ENCODE results near the gene TCF20. TPM values are rescaled to one million over a fixed set of nuclear protein-coding genes. Genes with fewer than 3 reads are reported as not detected.

TCF20 gene
- total and polyA plus RNA-seq, 5 donors from 2014 or later = 1.4 to 101 (median 2.1) TPM

- H3K27me3 ChIP-seq (ENCODE audit: control insufficient read depth, insufficient read depth, low read length) = no peaks in the 10 kb centered on the region
- peak overlapping the region in 1 of 4 donors; percentile 43 for H3K4me3 Mint-ChIP-seq
- peaks cover 39 to 68% (median 56%) of the 10 kb centered on the region in 4 donors for H3K4me1 Mint-ChIP-seq
- no peaks in the 10 kb centered on the region for H3K36me3 ChIP-seq (ENCODE audit: control insufficient read depth, insufficient read depth, low read length)
- ATAC-seq (ENCODE audit: low read depth in 2 of 2) (no peak), DNase-seq (no peak)
- H3K27ac Mint-ChIP-seq = peak overlapping the region in 2 of 3 donors; percentile 18 to 45
- H3K36me3 Mint-ChIP-seq = peaks cover 10% of the 10 kb centered on the region
- peak overlapping the region; percentile 3 for H3K4me3 ChIP-seq (ENCODE audit: low read depth, low read length)
- no peaks in the 10 kb centered on the region for H3K9me3 ChIP-seq (ENCODE audit: control insufficient read depth in 2 of 2, low read length in 2 of 2)
- no peak overlapping the region for H3K27ac ChIP-seq (ENCODE audit: insufficient read depth, low read length, poor library complexity, severe bottlenecking)
- no peaks in the 10 kb centered on the region for H3K9me3 Mint-ChIP-seq
- peaks cover 15% of the 10 kb centered on the region for H3K4me1 ChIP-seq (ENCODE audit: control insufficient read depth, insufficient read depth, low read length, poor library complexity, severe bottlenecking)
- H3K27me3 Mint-ChIP-seq = no peaks in the 10 kb centered on the region
These were observed 43.0 kb downstream of the TCF20 start for GRCh38 chr22:42227435-42227834.

- no peak overlapping the region for H3K27ac Mint-ChIP-seq
These were observed 44.6 kb downstream of the TCF20 start for GRCh38 chr22:42225841-42226240.

DNA sequence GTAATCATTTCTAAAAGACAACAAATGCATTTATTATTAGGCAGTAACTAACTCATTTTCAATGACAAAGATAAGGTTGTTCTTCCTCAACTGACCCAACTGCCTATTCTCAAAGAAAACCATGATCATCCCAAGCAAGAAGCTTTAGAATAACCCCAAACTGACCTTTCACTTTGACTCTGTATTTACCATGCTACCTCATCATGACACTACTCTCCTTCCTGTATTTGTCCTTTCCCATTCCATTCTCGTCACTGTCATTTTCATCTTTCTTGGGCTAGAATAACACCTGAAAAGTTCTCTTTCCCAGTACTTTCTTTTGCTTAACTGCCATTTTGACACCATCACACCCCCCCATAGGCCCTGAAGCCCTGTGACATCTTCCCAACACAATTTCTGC, 48.3 kb downstream of the TCF20 start:
- no peak overlapping the region for H3K27ac ChIP-seq (ENCODE audit: insufficient read depth, low read length, poor library complexity, severe bottlenecking)
- Mint-ChIP-seq H3K4me1 (peaks cover 34 to 75% (median 58%) of the 10 kb centered on the region in 4 donors), H3K9me3 (no peaks in the 10 kb centered on the region), H3K27me3 (no peaks in the 10 kb centered on the region), H3K27ac (peak overlapping the region in 2 of 3 donors; percentile 14 to 59), H3K36me3 (peaks cover 7% of the 10 kb centered on the region), H3K4me3 (peak overlapping the region in 2 of 4 donors; percentile 7 to 17)
- no peaks in the 10 kb centered on the region for H3K9me3 ChIP-seq (ENCODE audit: control insufficient read depth in 2 of 2, low read length in 2 of 2)
- peaks cover 37% of the 10 kb centered on the region for H3K4me1 ChIP-seq (ENCODE audit: control insufficient read depth, insufficient read depth, low read length, poor library complexity, severe bottlenecking)
- H3K4me3 ChIP-seq (ENCODE audit: low read depth, low read length) = no peak overlapping the region
- no peaks in the 10 kb centered on the region for H3K27me3 ChIP-seq (ENCODE audit: control insufficient read depth, insufficient read depth, low read length)
- H3K36me3 ChIP-seq (ENCODE audit: control insufficient read depth, insufficient read depth, low read length) = no peaks in the 10 kb centered on the region
- DNase-seq (peak in 1 of 3 donors; percentile 16), ATAC-seq (ENCODE audit: low read depth in 2 of 2) (no peak)

More at GRCh38 chr22:42225841-42226240, 44.6 kb downstream of the TCF20 start:
- Mint-ChIP-seq H3K36me3 (peaks cover 6% of the 10 kb centered on the region), H3K4me1 (peaks cover 41 to 76% (median 63%) of the 10 kb centered on the region in 4 donors), H3K27me3 (no peaks in the 10 kb centered on the region), H3K9me3 (no peaks in the 10 kb centered on the region), H3K4me3 (no peak overlapping the region)
- Histone ChIP-seq H3K4me1 (ENCODE audit: control insufficient read depth, insufficient read depth, low read length, poor library complexity, severe bottlenecking) (peaks cover 16% of the 10 kb centered on the region), H3K36me3 (ENCODE audit: control insufficient read depth, insufficient read depth, low read length) (no peaks in the 10 kb centered on the region), H3K27ac (ENCODE audit: insufficient read depth, low read length, poor library complexity, severe bottlenecking) (no peak overlapping the region), H3K27me3 (ENCODE audit: control insufficient read depth, insufficient read depth, low read length) (no peaks in the 10 kb centered on the region), H3K9me3 (ENCODE audit: control insufficient read depth in 2 of 2, low read length in 2 of 2) (no peaks in the 10 kb centered on the region), H3K4me3 (ENCODE audit: low read depth, low read length) (no peak overlapping the region)
- DNase-seq = no peak
- ATAC-seq (ENCODE audit: low read depth in 2 of 2) = no peak

Other genes starting within 250 kb of the TCF20 start
- gene NAGA, start 199.8 kb downstream of the TCF20 start, total RNA-seq = 12.7 TPM
- gene NAGA, start 199.8 kb downstream of the TCF20 start, polyA plus RNA-seq = 10 to 100 TPM; 17.9 to 29.0 (median 26.0) TPM
- gene PHETA2, start 196.4 kb downstream of the TCF20 start, total RNA-seq = 1.8 TPM
- gene PHETA2, start 196.4 kb downstream of the TCF20 start, polyA plus RNA-seq = 1 to 10 TPM; 1.5 to 2.6 (median 2.1) TPM
- 77.0 TPM for gene SMDT1, start 191.0 kb downstream of the TCF20 start, total RNA-seq
- 100 to 1,000 TPM; 114 to 263 (median 154) TPM for gene SMDT1, start 191.0 kb downstream of the TCF20 start, polyA plus RNA-seq
- gene NDUFA6, start 179.9 kb downstream of the TCF20 start, total RNA-seq = 60.2 TPM
- gene NDUFA6, start 179.9 kb downstream of the TCF20 start, polyA plus RNA-seq = 100 to 1,000 TPM; 143 to 216 (median 165) TPM
- gene CYP2D6, start 139.8 kb downstream of the TCF20 start, total RNA-seq = 9.0 TPM
- gene CYP2D6, start 139.8 kb downstream of the TCF20 start, polyA plus RNA-seq = under 1 TPM in 2 of 4 donors, not detected in 2; 0.17 to 0.26 TPM
- 0.12 TPM for gene NFAM1, start 161.8 kb upstream of the TCF20 start, total RNA-seq
- gene NFAM1, start 161.8 kb upstream of the TCF20 start, polyA plus RNA-seq = under 1 TPM in 2 of 4 donors, not detected in 2; 0.11 to 0.54 TPM
- 56.0 TPM for gene RRP7A, start 249.1 kb upstream of the TCF20 start, total RNA-seq
- 10 to 100 TPM; 29.8 to 50.6 (median 45.2) TPM for gene RRP7A, start 249.1 kb upstream of the TCF20 start, polyA plus RNA-seq

All from CD4-positive, CD25-positive, alpha-beta regulatory T cell (primary cell).